Caco-2 (cell line): ENCODE results near the gene TMEM62. TPM values are rescaled to one million over a fixed set of nuclear protein-coding genes. Genes with fewer than 3 reads are reported as not detected.
"Not testable (repeated sequence)": the region's sequence is repeated elsewhere in the genome, so short reads cannot be mapped to it uniquely, and the experiment has no call there.

Source experiments
- BruUV-seq: library from RNA; stranded (reverse); fragments of 400-500 nt; replicated peaks from 2 replicates; lab custom pipeline; 2021; lab: Mats Ljungman, UMichigan
- CTCF ChIA-PET: fragments of 300-600 bp; sonication (Branson Sonifier 250); formaldehyde crosslinking; loops from one replicate; lab custom pipeline; 2022; ENCODE audit warnings: antibody characterized with exemption; lab: Charles Lee
- POLR2A ChIA-PET: fragments of 300-600 bp; sonication (Branson Sonifier 250); formaldehyde crosslinking; loops from one replicate; lab custom pipeline; 2022; ENCODE audit warnings: antibody characterized with exemption; lab: Charles Lee
- DNase-seq, 2 experiments: peaks; one replicate each; pipeline versions ENCODE4 v3.0.0 to v3.0.0-alpha.2; 2020 to 2022
- H3K27me3 ChIP-seq: replicated peaks from 2 replicates; pipeline ENCODE4 v1.6.0; 2011; ENCODE audit warnings: low read length; ENCODE audit not compliant: control insufficient read depth, insufficient read depth
- H3K36me3 ChIP-seq: 2 replicates; pipeline ENCODE4 v1.5.1; 2011; ENCODE audit warnings: low read length; ENCODE audit not compliant: control insufficient read depth, insufficient read depth
- H3K4me1 ChIP-seq: fragments of 250-450 bp; sonication (Bioruptor Pico); 2 replicates; pipeline ENCODE4 v1.5.1; 2020; ENCODE audit warnings: mild to moderate bottlenecking
- H3K4me3 ChIP-seq: 2 replicates; pipeline ENCODE4 v1.5.1; 2011; ENCODE audit warnings: low read depth, mild to moderate bottlenecking, control low read depth, low read length
- H3K9me3 ChIP-seq: fragments of 250-450 bp; sonication (Bioruptor Pico); 2 replicates; pipeline ENCODE4 v1.5.1; 2020; ENCODE audit warnings: mild to moderate bottlenecking, moderate library complexity
- H3K27ac Mint-ChIP-seq: one replicate; pipeline ENCODE4 v1.8.0; 2022; ENCODE audit warnings: mixed read lengths; ENCODE audit not compliant: unreplicated experiment
- H3K27me3 Mint-ChIP-seq: one replicate; pipeline ENCODE4 v1.8.0; 2022; ENCODE audit warnings: mixed read lengths; ENCODE audit not compliant: insufficient read depth, unreplicated experiment
- H3K36me3 Mint-ChIP-seq: one replicate; pipeline ENCODE4 v1.8.0; 2022; ENCODE audit warnings: mild to moderate bottlenecking, mixed read lengths; ENCODE audit not compliant: insufficient read depth, unreplicated experiment
- H3K4me1 Mint-ChIP-seq: one replicate; pipeline ENCODE4 v1.8.0; 2022; ENCODE audit warnings: low read depth, mixed read lengths; ENCODE audit not compliant: unreplicated experiment
- H3K4me3 Mint-ChIP-seq: one replicate; pipeline ENCODE4 v1.8.0; 2022; ENCODE audit warnings: mild to moderate bottlenecking, moderate library complexity, mixed read lengths; ENCODE audit not compliant: unreplicated experiment
- H3K9me3 Mint-ChIP-seq: one replicate; pipeline ENCODE4 v1.8.0; 2022; ENCODE audit warnings: mixed read lengths; ENCODE audit not compliant: unreplicated experiment
- intact Hi-C: fragments of 100-400 bp; cut with micrococcal nuclease; formaldehyde crosslinking; loops from one replicate; pipeline ENCODE4 v1.10.0; 2022; ENCODE audit not compliant: unreplicated experiment
- total RNA-seq: library from RNA; stranded (reverse); gene quantifications from 2 replicates; pipeline ENCODE4 v1.2.3, GENCODE V29; 2022
- TF ChIP-seq, protein P1 (sequence below), 2 experiments: fragments of 200-600 bp in 1 of 2; IDR thresholded peaks; 1 replicate in 1 of 2; 2 replicates in 1 of 2; pipeline versions ENCODE4 v1.5.1 to v1.8.0; 2011 to 2022; ENCODE audit warnings: antibody characterized with exemption in 1 of 2, control low read depth in 1 of 2, inconsistent platforms in 1 of 2, low read depth in 1 of 2, low read length in 1 of 2, mild to moderate bottlenecking in 1 of 2, moderate library complexity in 1 of 2; ENCODE audit not compliant: insufficient read depth in 1 of 2, severe bottlenecking in 1 of 2, unreplicated experiment in 1 of 2

The TMEM62 gene
- total RNA-seq, 1 experiment from 2014 or later = 23.7 TPM

DNA sequence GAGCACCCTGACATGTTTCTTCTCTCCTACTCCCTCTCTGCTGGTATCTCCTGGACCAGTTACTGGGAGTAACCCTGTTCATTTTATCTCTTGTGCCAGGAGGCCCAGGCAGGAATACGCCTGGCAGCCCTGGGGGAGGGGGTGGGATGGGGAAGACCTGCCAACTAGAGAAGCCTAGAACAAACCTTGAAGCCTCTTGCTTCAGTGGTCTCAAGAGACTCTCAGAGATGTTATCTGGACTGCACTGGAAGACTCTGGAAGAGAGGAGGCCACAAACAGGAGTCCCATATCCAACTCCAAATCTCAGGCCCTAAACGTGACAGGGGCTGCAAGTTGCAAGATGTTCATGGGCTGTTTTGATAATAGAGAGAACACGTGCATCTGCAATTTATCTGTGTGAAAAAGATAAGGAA lies 87.6 kb downstream of the TMEM62 start, which contains the start of gene EPB42:
EPB42 (minus strand) TSS at position 28 of the 413 bp plus-strand sequence. CDS start 193 bp downstream, outside the sequence.
- Histone ChIP-seq H3K36me3 (no peaks in the 10 kb centered on the region), H3K9me3 (no peaks in the 10 kb centered on the region), H3K4me1 (no peaks in the 10 kb centered on the region), H3K27me3 (no peaks in the 10 kb centered on the region), H3K4me3 (no peak within 1 kb of the TSS)
- H3K27me3 Mint-ChIP-seq = peaks cover 5% of the 10 kb centered on the region
- BruUV-seq = no TSS peak
- ChIA-PET CTCF (interaction anchor here (0.6 kb wide), 1 partner anchor 98 kb away, joined by 4 read pairs; no protein-coding TSS in a partner anchor), POLR2A (no interaction called here)
- H3K36me3 Mint-ChIP-seq = no peaks in the 10 kb centered on the region
- no peak within 1 kb of the TSS for H3K4me3 Mint-ChIP-seq
- DNase-seq = no peak
- no peak within 1 kb of the TSS for H3K27ac Mint-ChIP-seq
- intact Hi-C loops = no loop called here
- no peaks in the 10 kb centered on the region for H3K4me1 Mint-ChIP-seq
- TF ChIP-seq, protein P1, sequence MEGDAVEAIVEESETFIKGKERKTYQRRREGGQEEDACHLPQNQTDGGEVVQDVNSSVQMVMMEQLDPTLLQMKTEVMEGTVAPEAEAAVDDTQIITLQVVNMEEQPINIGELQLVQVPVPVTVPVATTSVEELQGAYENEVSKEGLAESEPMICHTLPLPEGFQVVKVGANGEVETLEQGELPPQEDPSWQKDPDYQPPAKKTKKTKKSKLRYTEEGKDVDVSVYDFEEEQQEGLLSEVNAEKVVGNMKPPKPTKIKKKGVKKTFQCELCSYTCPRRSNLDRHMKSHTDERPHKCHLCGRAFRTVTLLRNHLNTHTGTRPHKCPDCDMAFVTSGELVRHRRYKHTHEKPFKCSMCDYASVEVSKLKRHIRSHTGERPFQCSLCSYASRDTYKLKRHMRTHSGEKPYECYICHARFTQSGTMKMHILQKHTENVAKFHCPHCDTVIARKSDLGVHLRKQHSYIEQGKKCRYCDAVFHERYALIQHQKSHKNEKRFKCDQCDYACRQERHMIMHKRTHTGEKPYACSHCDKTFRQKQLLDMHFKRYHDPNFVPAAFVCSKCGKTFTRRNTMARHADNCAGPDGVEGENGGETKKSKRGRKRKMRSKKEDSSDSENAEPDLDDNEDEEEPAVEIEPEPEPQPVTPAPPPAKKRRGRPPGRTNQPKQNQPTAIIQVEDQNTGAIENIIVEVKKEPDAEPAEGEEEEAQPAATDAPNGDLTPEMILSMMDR (IDR thresholded peaks at IDR 0.05; ENCODE audit: insufficient read depth in 1 of 2, low read depth in 1 of 2, low read length in 1 of 2, severe bottlenecking in 1 of 2, unreplicated experiment in 1 of 2) = no peak
- H3K9me3 Mint-ChIP-seq = peaks cover 8% of the 10 kb centered on the region

DNA sequence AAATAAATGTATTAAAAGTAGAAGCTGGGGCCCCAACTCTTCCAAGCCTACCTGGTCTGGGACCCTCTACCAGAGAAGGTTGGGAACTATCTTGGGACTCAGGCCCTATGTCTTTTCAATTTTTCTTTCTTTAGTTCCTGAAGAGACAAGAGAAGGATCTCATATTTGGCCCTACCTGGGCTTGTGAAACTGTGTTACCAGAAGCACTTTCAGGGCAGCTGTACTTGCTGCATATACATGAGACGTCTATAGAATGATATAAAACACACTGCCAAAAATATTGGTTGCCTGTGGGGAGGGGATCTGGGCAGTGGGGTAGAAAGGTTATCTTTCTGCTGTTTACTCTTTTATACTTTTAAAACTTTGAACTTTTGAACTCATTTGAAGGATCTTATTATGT lies 88.0 kb downstream of the TMEM62 start:
- no peak overlapping the region for H3K4me3 Mint-ChIP-seq
- H3K36me3 Mint-ChIP-seq = no peaks in the 10 kb centered on the region
- peaks cover 8% of the 10 kb centered on the region for H3K9me3 Mint-ChIP-seq
- ChIA-PET CTCF (interaction anchor here (0.6 kb wide), 1 partner anchor 97 kb away, joined by 4 read pairs; no protein-coding TSS in a partner anchor), POLR2A (no interaction called here)
- peaks cover 5% of the 10 kb centered on the region for H3K27me3 Mint-ChIP-seq
- H3K4me1 Mint-ChIP-seq = no peaks in the 10 kb centered on the region
- intact Hi-C loops = no loop called here
- Histone ChIP-seq H3K27me3 (no peaks in the 10 kb centered on the region), H3K4me1 (no peaks in the 10 kb centered on the region), H3K9me3 (no peaks in the 10 kb centered on the region), H3K36me3 (no peaks in the 10 kb centered on the region), H3K4me3 (no peak overlapping the region)
- TF ChIP-seq, protein P1 (IDR thresholded peaks at IDR 0.05; ENCODE audit: insufficient read depth in 1 of 2, low read depth in 1 of 2, low read length in 1 of 2, severe bottlenecking in 1 of 2, unreplicated experiment in 1 of 2) = no peak
- BruUV-seq = no TSS peak
- DNase-seq = no peak
- H3K27ac Mint-ChIP-seq = no peak overlapping the region

- Histone ChIP-seq H3K27me3 (no peaks in the 10 kb centered on the region), H3K4me3 (no peak overlapping the region), H3K4me1 (no peaks in the 10 kb centered on the region), H3K36me3 (no peaks in the 10 kb centered on the region), H3K9me3 (no peaks in the 10 kb centered on the region)
- Mint-ChIP-seq H3K4me3 (no peak overlapping the region), H3K36me3 (no peaks in the 10 kb centered on the region), H3K4me1 (no peaks in the 10 kb centered on the region), H3K27me3 (peaks cover 2% of the 10 kb centered on the region), H3K9me3 (no peaks in the 10 kb centered on the region), H3K27ac (no peak overlapping the region)
- ChIA-PET POLR2A (interaction anchor here (0.6 to 0.9 kb wide), 3 partner anchors 446 to 650 kb away, joined by 3 to 7 read pairs (median 4); partner anchors contain the start of genes PDIA3 and STARD9), CTCF (interaction anchor here (0.5 to 1.9 kb wide), 17 partner anchors 9 to 1458 kb away, joined by 3 to 59 read pairs (median 4); partner anchors contain the start of genes TUBGCP4 and ZSCAN29)
- TF ChIP-seq, protein P1 (IDR thresholded peaks at IDR 0.05; ENCODE audit: insufficient read depth in 1 of 2, low read depth in 1 of 2, low read length in 1 of 2, severe bottlenecking in 1 of 2, unreplicated experiment in 1 of 2) = peak; percentile 52 to 77
- peak; percentile 47 to 60 for DNase-seq
- intact Hi-C loops = loop anchor here (1.0 kb wide), 1 partner anchor 60 kb away; no protein-coding TSS in a partner anchor
- no TSS peak for BruUV-seq
Observed at GRCh38 chr15:43225201-43225949, 92.0 kb downstream of the TMEM62 start.

DNA sequence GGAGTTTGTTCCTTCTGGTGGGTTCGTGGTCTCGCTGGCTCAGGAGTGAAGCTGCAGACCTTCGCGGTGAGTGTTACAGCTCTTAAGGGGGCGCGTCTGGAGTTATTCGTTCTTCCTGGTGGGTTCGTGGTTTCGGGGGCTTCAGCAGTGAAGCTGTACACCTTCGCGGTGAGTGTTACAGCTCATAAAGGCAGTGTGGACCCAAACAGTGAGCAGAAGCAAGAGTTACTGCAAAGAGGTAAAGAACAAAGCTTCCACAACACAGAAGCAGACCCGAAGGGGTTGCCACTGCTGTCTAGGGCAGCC lies 92.5 kb downstream of the TMEM62 start:
- CTCF ChIA-PET = interaction anchor here (0.5 to 1.9 kb wide), 15 partner anchors 10 to 557 kb away, joined by 3 to 59 read pairs (median 4); partner anchors contain the start of genes TUBGCP4 and ZSCAN29
- POLR2A ChIA-PET = interaction anchor here (0.9 kb wide), 1 partner anchor 650 kb away, joined by 3 read pairs; the partner anchor contains the start of gene STARD9
- not testable (repeated sequence) for H3K36me3 ChIP-seq, BruUV-seq, H3K4me3 ChIP-seq, H3K36me3 Mint-ChIP-seq, H3K4me1 ChIP-seq, H3K4me3 Mint-ChIP-seq, H3K4me1 Mint-ChIP-seq, H3K27me3 Mint-ChIP-seq, DNase-seq, H3K27ac Mint-ChIP-seq, H3K27me3 ChIP-seq, H3K9me3 ChIP-seq, H3K9me3 Mint-ChIP-seq
- intact Hi-C loops = loop anchor here (1.0 kb wide), 1 partner anchor 59 kb away; no protein-coding TSS in a partner anchor
